GM04504 (cell line): ENCODE results near the gene SGCD.
"Not testable (repeated sequence)": the region's sequence is repeated elsewhere in the genome, so short reads cannot be mapped to it uniquely, and the experiment has no call there.

Source experiments
- DNase-seq: peaks from one replicate; pipeline ENCODE4 v3.0.0-alpha.2; 2012; ENCODE audit warnings: low read depth

Gene SGCD

DNA sequence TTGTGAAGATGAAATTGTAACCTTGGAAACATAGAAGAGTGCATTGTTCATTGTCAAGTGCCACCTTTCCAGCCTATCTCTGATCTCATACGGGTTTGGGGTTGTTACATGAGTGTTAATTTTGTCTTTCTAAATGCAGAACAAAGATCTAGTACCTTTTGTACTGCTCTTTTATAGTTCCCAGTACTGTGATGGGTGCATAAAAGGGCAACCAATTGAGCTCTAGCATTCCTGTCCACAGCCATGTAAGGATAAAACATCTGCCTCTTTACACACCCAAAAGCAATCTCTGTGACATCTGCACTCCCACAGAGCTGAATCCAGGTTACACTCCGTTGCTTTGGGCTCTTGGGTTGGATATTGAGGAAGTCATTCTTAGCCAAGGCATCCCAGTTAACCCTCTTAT, 255.2 kb downstream of the SGCD start:
- no peak for DNase-seq

DNA sequence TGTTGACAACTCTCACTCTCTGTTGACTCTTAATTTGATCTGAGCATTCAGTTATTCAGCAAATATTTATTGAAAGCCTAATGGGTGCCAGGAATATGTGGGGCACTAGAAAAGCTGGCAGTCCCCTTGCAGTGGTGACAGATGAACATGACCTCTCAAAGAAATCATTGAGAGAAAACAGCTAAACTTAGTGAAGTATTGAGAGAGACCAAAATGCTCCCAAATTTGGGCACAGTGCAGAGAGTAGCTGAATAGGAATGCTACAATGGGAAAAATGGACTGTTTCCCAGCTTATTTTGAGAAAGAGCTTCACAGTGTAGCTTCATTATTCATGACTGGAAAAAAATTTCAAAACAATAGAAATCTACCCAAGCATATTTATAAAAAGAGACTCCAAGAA, 257.9 kb downstream of the SGCD start:
- DNase-seq = no peak

DNA sequence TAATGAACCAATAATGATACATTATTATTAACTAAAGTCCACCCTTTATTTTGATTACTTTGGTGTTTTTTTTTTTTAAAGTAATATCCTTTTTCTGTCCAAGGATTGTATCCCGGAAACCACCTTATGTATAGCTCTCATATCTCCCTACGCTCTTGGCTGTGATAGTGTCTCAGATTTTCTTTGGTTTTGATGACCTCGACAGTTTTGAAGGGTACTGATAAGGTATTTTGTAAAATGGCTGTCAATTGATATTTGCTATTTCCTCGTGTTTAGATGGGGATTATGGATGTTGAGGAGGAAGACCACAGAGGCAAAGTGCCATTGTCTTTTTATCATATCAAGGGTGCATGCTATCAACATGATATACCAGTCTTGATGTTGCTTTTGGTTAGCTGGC, 259.0 kb downstream of the SGCD start:
- DNase-seq = no peak

DNA sequence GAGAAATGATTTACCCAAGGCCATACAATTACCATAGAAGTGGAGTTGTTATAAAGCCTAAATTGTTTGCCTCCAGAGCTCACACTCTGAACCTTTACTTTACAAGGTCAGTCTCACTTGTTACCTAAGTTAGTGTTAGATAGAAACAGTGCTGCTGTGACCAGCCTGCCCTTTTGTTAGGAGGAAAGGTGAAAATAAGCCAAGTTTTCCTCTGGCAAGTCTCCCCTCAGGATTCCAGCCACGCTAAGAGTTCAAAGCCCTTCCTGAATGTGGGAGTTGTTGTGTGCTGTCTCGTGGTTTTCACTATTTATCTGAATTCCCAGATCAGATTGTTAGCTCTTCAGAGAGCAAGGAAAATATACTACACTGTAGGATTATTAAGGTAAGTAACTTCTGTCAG, 260.0 kb downstream of the SGCD start:
- no peak for DNase-seq

DNA sequence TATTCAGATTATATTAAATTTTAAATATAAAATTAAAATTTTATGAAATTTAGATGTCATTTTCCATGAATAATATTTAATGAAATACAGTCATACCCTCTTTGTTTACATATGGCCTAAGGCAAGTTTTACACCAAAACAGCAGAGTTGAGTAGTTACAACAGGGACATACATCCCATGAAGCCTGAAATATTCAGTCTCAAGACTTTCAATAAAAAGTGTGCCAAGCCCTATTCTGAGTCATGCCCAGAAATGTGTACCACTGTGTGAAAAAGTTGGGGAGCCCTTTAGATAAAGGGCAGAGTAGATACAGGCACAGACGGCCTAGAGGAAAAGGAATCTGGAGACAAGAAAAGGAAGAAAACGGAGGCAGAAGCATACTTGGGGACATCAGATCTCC, 261.3 kb downstream of the SGCD start:
- no peak for DNase-seq

DNA sequence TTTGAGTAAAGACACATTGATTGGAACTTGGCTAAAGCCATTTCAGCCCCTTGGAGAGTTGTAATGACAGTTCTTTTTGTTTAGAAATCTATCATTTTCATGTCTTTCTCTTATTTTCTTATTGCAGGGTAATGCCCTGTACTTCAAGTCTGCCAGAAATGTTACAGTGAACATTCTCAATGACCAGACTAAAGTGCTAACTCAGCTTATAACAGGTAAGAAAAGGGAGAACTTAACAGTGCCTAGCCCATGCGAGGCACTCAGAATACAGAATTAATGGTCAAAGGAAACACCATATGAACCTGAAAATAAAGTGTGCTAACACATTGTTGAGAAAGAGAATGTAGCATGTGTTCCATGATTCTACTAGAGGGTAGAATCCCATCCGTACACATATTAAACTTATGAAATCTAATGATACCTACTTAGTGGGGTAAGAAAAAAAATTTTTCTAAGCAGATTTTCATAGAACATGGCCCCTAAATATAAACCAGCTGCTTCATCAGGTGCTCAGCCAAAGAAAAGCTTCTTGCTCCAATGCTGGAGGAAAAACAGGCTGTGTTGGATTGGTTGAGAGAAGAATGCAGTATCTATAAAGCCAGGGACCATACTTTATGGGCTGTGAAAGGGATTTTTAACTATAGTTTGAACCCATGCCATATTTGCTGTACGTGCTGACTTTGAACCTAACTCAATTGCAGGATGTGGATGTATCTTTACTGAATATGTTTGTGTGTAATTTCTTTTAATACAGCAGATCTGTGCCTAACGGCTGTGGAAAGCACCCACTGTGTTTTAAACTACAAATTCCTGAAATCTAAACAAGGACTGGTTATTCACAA, 262.4 kb downstream of the SGCD start:
- DNase-seq = no peak

DNA sequence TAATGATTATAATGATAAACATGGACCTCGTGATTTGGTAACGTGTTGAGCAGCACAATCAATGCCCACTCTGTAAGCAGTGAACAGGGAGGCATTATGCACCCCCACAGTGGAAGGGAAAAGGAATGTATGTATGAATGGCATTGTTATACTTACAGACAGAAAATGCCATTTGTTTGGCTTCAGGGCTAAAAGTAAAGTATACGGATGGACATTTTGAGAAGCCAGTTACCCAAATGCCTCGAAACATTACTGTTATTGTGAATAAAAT, 262.9 kb downstream of the SGCD start:
- DNase-seq = no peak

DNA sequence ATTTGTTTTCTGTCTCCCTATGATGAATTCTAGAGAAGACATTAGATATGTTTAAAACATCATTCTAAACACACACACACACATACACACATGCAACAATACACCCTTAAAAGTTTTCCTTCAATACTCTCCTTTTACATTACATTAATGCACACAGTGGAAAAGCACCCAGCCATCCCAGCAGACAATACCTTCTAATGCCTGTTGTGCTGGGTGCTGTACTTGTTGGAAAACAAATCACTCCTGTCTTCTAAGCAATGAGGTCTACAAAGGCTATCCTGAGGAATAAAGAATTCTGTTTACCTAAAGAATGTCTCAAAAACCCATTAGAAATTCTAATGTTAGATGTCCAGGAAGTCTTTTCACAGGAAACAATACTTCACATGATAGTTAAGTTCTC, 264.0 kb downstream of the SGCD start:
- no peak for DNase-seq

DNA sequence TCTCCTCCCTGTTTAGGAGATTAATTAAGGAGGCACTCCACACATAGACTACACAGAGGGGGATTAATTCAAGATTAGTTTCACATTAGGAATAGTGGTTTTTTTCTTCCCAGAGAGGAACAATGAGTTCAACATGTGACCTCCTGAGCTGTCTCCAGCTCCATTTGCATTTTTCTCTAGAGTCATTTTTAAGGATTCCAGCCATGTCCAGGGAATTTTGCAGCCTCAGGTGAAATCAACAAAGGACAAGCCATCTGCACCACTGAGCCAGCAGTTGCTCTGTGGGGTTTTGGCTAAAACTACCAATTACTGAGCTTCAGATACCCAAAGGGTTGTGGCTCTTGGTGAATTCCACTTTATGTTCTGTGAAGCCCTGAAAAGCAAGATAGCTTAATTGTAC, 264.7 kb downstream of the SGCD start:
- DNase-seq = no peak

DNA sequence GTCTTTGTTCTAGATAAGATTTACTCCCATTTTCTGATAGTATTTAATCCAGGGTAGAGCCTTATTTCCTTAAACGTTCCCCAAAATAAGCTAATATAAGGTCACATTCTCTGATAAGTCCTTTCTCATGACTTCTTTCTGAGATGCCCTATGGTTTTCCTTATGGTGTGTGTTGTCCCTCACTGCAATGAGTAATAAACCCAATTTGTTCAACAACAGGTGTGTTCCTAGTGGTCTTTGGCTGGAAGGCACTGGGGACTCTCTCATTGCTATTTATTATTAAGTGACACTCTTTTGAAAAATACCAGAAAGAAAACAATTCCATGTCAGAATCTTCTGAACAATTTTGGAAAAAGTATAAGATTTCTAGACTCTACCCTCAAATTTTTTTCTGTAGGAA, 266.6 kb downstream of the SGCD start:
- DNase-seq = no peak

DNA sequence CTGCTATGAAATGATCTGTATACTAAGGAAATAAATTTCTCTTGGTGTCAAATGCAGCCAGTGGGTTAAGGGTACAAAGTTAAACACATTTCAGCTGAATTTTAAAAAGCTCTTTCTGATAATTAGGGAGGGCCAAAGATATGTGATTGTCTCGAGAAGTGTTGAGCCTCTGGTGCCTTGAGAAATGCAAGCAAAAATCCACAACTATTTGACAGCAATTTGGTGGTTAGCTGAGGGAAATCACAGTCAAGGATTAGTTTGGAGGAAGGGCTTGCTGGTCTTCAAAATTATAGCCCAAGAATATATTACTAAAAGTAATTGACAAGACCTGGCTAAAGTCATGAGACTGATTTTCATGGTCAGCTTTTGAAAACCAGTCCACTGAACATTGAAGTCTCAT, 267.4 kb downstream of the SGCD start:
- DNase-seq = no peak

DNA sequence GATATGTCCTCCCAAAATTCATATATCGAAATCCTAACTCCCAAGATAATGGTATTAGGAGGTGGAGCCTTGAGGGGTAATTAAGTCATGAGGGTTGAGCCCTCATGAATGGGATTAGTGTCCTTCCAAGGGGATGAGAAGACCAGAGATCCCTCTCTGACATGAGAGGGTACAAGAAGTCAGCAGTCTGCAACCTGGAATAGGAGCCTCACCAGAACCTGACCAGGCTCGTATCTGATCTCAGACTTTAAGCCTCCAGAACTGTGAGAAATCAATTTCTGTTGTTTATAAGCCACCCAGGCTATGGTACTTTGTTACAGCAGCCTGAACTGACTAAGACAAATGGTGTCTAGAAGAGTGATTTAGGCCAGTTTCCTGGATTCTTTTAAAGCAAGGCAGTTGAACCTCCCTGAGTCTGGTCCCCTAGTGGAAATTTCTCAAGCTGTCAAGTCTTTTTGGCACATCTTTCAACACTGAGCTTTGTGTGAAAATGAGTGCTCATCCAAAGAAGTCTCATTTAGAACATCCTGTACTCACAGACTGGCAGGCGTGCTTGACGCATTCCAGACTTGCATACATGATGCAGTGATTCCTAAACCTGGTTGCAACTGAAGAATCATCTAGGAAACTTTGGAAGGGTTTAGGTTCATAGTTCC, 268.3 kb downstream of the SGCD start:
- DNase-seq = no peak

DNA sequence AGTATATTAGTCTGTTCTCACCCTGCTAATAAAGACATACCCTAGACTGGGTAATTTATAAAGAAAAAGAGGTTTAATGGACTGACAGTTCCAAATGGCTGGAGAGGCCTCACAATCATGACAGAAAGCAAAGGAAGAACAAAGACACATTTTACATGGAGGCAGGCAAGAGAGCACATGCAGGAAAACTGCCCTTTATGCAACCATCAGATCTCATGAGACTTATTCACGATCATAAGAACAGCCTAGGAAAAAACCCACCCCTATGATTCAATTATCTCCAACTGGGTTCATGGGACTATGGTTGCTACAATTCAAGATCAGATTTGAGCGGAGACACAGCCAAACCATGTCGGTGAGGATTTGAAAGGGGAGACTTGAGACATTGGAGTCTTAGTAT, 270.3 kb downstream of the SGCD start:
- no peak for DNase-seq

DNA sequence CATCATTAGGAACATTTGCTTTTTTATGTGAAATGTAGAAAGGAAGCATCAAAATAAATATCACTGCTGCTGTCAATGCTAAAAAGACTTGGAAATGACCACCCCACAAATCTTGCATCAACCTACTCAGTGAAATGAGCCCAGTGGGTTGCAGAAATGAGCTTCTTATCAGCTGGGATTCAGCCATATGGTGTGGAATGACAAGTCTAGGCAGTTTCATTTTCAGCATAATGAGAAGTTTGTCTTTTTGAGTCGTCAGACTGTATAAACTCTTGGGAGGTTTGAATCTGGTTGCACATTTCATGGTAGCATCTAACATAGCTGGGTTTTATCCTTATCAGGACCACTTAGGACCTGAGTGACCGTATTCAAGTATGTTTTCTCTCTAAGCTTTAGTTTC, 272.0 kb downstream of the SGCD start:
- DNase-seq = no peak

DNA sequence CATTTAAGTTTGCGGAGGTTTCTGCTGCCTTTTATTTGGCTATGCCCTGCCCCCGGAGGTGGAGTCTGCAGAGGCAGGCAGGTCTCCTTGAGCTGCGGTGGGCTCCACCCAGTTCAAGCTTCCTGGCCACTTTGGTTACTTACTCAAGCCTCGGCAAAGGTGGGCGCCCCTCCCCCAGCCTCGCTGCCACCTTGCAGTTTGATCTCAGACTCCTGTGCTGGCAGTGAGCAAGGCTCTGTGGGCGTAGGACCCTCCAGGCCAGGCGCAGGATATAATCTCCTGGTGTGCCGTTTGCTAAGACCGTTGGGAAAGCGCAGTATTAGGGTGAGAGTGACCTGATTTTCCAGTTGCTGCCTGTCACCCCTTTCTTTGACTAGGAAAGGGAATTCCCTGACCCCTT, 283.6 kb downstream of the SGCD start:
- not testable (repeated sequence) for DNase-seq

DNA sequence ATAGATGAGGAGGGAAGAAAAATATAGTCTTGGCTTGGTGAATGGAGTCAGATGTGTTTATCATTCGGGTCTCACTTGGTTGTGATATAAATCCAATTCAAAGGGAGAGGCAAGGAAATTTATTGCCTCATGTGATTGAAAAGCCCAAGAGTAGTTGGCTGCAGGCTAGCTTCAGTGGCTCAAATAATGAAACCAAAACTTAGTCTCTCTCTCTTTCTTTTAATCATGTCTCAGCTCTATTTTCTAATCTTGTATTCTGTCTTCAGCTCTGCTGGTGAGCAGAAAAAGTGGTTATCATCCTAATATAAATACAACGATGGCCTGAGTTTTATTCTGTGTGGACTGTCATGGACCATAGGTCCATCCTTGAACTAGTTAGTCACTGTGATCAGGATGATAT, 288.9 kb downstream of the SGCD start:
- no peak for DNase-seq

DNA sequence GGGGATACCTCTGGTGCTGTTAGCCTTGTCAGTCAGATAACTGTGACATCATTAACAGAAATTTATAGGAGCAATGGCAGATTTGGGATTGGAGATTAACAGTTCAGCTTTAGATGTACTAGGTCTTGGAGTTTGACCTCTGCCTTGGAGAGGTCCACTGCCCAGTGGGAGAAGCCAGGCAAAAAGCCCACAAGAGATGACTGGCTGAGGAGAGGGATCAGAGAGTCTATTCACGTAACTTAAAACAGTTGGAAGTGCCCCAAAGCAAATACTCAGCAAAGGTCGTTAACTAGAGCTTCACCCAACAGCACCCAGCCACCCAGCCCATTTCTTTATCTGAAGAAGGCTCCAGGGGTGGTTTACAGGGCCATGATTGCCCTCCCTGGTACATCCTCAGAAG, 290.5 kb downstream of the SGCD start:
- no peak for DNase-seq

DNA sequence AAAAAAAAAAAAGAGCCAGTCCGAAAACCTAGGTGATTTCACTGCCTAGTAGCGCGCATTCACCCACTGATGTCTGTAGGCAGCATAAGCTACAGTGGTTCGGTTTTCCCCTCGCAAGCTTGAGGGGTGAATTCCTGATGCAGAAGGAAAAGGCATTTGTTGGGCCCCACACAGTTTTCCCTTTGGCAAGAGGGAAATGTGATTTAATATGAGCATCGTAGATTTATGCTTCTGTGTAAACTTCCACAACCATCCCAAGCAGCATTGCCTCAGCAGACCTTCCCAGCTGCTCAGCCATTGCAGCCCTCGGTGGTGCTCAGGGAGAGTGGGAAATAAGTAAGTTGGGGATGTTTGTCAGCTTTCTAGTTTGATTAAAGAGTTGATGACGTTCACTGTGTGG, 291.6 kb downstream of the SGCD start:
- DNase-seq = no peak

DNA sequence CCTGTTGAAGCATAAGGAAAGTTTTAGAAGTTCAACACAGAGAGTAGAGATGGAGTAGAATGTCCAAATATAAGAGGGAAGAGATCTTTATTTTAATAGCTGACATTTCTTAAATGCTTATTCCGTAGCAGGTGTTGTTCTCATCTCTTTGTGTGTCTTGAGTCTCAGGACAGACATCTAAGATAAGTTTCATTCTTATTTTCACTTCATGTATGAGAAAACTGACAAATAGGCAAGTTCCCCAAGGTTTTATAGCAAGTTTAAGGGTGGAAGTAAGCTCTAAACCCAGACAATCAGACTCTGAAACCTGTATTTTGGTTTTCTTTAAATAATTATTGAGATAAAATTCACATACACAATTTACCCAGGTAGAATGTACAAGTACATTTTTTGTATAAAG, 294.8 kb downstream of the SGCD start:
- no peak for DNase-seq

DNA sequence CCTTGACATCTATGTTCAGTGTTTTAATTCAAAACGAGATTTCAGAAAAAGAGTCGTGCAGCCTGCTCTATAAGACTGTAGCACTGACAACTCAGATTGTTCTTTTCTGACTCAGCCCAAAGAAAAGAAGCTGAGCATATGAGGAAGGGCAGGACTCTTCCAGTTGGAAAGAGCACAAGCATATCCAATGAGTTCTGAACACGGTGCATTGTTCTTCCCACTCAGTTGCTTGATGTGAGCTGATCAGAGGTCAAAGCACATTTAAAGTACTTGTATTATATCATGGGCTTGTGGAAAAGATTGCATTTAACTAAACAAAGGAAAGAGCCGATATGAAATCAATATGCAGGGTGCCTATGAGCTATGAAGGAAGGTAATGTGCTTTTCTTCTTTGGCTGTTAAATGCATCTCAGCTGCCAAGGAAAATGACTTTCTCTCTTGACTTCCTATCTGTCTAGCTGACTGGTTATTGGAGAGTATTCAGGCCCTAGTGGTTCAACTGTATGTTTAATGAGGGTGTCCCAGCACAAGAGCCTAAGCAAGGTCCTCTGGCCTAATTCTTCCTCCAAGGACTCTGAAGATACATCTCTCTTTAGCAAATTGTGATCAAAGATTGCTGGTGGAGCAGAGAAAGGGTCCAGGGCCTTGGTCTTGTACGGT, 296.5 kb downstream of the SGCD start:
- no peak for DNase-seq

DNA sequence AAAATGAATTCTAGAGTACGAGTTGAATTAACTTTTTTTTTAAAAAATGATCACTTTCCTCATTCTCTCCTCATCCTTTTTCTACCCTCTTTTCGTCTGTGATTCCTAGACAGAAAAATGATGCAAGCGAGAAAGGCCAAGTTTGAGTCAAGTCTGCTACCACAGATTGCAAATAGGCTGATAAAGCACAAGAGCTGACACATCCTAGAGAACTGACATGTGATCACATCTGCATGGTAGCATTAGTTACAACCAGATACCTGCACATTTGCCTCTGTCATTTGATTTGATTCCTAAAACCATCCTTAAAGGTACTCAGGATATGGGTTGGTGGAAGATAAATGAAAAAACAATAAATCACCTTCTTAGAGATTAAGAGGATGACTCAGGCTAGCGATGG, 297.7 kb downstream of the SGCD start:
- DNase-seq = no peak

DNA sequence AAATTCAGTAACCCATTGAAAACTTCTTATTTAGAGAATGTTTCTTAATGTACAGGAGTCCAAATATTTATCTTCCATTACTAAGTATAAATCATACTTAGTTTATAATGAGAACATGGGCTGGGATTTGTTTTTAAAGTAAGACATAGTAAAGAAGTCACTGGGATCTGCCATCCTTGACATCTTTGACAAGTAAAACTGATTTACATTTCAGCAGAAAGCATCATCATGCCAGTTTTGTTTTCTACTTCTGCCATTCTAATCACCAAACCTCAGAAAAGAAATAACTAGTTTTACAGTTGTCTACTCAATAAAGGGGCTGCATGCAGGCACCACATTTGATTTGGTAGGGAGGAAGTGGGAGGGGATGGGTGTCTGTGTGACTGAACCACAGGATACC, 301.5 kb downstream of the SGCD start:
- no peak for DNase-seq

DNA sequence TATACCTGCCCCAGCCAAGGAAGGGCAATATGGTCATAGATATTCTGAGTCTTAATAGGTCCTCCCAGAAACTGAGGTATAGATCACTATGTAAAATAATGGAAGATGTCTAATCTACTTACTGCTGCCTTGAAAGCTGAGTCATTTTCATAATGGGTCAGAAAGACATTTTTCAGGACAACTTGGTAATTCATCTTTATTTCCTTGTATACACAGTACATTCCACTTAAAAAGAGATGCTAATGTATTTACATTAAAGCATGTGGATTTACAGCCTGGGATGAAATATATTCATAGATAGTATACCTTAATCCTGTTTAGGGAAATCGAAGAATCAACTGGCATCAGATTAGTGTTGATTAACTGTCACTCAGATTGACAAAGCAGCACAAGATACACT, 304.0 kb downstream of the SGCD start:
- DNase-seq = no peak

DNA sequence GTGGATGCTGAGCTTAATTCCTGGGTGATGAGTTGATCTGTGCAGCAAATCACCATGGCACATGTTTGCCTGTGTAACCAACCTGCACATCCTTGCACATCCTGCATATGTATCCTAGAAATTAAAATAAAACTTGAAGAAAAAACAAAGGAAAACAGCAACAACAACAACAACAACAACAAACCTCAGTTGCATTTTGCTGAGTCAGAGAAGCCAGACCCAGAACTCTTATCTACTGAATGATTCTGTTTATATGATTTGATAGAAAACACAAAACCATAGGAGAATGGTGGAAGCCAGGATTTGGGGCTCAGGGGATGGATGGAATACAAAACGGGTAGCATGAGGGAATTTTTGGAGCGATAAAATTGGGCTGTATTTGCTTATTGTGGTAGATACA, 307.3 kb downstream of the SGCD start:
- DNase-seq = no peak
